ENCODE measurements around the gene GATA3. TPM values are rescaled to one million over a fixed set of nuclear protein-coding genes. Genes with fewer than 3 reads are reported as not detected.

GATA3 gene
- total RNA-seq, 1 donor from 2014 or later = 3.2 TPM

DNA sequence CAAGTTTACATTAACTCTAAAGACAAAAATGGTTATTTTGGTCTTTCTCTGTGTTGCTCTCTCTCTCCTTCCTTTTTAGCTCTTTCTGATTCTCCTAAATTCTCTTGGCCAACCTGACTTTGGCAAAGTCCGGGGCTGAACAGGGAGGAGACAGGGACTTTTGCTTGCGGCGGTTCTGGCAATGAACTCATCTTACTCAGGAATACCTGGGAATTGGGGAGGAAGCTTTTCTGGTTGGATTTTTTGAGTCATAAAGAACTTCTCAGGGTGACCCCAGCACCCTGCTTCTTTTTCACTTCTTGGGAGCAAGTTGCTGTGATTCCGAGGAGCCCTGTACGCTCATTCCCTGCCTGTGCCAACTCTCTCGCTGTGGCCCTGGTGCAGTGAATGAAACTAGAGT is 16.0 kb downstream of the GATA3 start:
- H3K36me3 ChIP-seq = peaks cover 4% of the 10 kb centered on the region
- ATAC-seq (no peak), DNase-seq (no peak)
- no peaks in the 10 kb centered on the region for H3K4me1 ChIP-seq
- no peak overlapping the region for H3K4me3 ChIP-seq
- TF ChIP-seq, protein P1, sequence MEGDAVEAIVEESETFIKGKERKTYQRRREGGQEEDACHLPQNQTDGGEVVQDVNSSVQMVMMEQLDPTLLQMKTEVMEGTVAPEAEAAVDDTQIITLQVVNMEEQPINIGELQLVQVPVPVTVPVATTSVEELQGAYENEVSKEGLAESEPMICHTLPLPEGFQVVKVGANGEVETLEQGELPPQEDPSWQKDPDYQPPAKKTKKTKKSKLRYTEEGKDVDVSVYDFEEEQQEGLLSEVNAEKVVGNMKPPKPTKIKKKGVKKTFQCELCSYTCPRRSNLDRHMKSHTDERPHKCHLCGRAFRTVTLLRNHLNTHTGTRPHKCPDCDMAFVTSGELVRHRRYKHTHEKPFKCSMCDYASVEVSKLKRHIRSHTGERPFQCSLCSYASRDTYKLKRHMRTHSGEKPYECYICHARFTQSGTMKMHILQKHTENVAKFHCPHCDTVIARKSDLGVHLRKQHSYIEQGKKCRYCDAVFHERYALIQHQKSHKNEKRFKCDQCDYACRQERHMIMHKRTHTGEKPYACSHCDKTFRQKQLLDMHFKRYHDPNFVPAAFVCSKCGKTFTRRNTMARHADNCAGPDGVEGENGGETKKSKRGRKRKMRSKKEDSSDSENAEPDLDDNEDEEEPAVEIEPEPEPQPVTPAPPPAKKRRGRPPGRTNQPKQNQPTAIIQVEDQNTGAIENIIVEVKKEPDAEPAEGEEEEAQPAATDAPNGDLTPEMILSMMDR (IDR thresholded peaks at IDR 0.05) = no peak
- intact Hi-C loops (cut with DNase I) = no loop called here
- peaks cover 5% of the 10 kb centered on the region for H3K27me3 ChIP-seq
- no peak overlapping the region for H3K27ac ChIP-seq
- H3K9me3 ChIP-seq = no peaks in the 10 kb centered on the region

DNA sequence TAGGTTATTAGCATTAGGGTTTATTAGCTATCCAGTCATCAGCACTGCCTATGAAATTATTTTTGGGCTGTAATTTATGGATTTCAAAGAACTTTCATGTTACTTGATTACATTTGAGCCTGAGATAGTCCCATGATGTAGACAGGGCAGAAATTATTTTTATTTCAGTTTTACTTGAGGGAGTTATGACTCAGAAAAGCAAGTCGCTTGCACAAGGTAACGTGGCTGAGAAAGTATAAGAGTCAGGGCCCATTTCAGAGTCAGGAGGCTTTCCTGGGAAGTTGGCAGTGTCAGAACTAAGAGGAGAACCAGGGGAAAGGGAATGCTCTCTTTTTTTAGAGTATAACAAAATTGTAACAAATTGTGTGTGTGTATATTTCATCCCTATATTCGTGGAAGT is 16.5 kb downstream of the GATA3 start:
- Histone ChIP-seq H3K4me3 (no peak overlapping the region), H3K36me3 (peaks cover 4% of the 10 kb centered on the region), H3K27ac (no peak overlapping the region), H3K4me1 (no peaks in the 10 kb centered on the region), H3K27me3 (peaks cover 5% of the 10 kb centered on the region), H3K9me3 (no peaks in the 10 kb centered on the region)
- ATAC-seq (no peak), DNase-seq (no peak)
- TF ChIP-seq, protein P1 (IDR thresholded peaks at IDR 0.05) = no peak
- intact Hi-C loops (cut with DNase I) = no loop called here

DNA sequence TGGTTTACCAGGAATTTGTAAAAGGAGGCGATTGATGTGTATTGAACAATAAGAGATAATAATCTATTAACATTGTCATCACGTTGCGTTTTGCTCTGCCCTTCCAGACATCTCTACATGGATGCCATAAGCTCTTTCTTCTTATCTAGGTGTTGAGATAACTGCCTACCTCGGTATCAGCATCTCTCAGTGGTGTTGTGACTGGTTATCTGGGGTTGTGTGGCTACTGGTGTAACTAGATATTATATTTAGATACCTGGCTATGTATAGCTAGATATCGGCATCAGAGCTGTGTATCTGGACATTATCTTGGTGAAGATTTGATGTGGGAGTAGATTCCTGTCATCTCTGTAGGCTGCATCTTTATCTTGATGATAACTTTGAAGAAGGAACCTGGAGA is 17.2 kb downstream of the GATA3 start:
- TF ChIP-seq, protein P1 (IDR thresholded peaks at IDR 0.05) = no peak
- intact Hi-C loops (cut with DNase I) = no loop called here
- Histone ChIP-seq H3K27me3 (peaks cover 3% of the 10 kb centered on the region), H3K4me3 (no peak overlapping the region), H3K36me3 (peaks cover 4% of the 10 kb centered on the region), H3K9me3 (no peaks in the 10 kb centered on the region), H3K27ac (no peak overlapping the region), H3K4me1 (no peaks in the 10 kb centered on the region)
- ATAC-seq (no peak), DNase-seq (no peak)

DNA sequence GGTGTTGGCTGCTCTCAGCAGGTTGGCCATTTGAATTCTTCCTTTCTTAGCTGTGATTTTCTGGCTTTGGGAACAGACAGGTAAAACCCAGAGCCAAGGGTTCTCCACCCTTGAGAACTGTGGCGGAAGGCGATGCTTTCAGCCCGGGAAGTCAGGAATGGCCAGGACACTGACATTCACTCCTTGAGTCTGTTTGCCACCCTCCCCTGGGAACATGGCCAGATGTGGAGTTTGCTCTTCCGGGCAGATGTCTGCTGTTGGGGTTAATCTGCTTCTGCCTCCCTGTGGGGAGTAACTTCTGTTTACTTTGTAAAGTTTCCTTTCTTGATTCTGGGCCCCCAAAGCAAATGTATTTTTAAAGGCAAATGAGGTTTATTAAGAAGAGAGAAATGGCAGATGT is 17.7 kb downstream of the GATA3 start:
- Histone ChIP-seq H3K9me3 (no peaks in the 10 kb centered on the region), H3K4me3 (no peak overlapping the region), H3K27ac (no peak overlapping the region), H3K27me3 (no peaks in the 10 kb centered on the region), H3K36me3 (peaks cover 4% of the 10 kb centered on the region), H3K4me1 (no peaks in the 10 kb centered on the region)
- DNase-seq (no peak), ATAC-seq (no peak)
- intact Hi-C loops (cut with DNase I) = no loop called here
- TF ChIP-seq, protein P1 (IDR thresholded peaks at IDR 0.05) = no peak

DNA sequence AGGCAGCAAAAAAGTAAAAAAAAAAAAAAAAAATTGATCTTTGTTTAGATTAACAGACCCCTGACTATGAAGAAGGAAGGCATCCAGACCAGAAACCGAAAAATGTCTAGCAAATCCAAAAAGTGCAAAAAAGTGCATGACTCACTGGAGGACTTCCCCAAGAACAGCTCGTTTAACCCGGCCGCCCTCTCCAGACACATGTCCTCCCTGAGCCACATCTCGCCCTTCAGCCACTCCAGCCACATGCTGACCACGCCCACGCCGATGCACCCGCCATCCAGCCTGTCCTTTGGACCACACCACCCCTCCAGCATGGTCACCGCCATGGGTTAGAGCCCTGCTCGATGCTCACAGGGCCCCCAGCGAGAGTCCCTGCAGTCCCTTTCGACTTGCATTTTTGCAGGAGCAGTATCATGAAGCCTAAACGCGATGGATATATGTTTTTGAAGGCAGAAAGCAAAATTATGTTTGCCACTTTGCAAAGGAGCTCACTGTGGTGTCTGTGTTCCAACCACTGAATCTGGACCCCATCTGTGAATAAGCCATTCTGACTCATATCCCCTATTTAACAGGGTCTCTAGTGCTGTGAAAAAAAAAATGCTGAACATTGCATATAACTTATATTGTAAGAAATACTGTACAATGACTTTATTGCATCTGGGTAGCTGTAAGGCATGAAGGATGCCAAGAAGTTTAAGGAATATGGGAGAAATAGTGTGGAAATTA is 19.4 kb downstream of the GATA3 start:
- Histone ChIP-seq H3K4me1 (no peaks in the 10 kb centered on the region), H3K36me3 (peaks cover 4% of the 10 kb centered on the region), H3K9me3 (no peaks in the 10 kb centered on the region), H3K4me3 (no peak overlapping the region), H3K27ac (no peak overlapping the region), H3K27me3 (no peaks in the 10 kb centered on the region)
- no peak for ATAC-seq
- TF ChIP-seq, protein P1 (IDR thresholded peaks at IDR 0.05) = no peak
- intact Hi-C loops (cut with DNase I) = no loop called here
- DNase-seq = no peak

DNA sequence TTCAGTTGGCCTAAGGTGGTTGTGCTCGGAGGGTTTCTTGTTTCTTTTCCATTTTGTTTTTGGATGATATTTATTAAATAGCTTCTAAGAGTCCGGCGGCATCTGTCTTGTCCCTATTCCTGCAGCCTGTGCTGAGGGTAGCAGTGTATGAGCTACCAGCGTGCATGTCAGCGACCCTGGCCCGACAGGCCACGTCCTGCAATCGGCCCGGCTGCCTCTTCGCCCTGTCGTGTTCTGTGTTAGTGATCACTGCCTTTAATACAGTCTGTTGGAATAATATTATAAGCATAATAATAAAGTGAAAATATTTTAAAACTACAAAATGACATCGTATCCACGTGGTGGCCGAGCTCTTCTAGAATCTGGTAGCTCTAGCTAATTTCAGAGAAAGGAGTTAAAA is 20.4 kb downstream of the GATA3 start:
- DNase-seq = no peak
- TF ChIP-seq, protein P1 (IDR thresholded peaks at IDR 0.05) = no peak
- no peak for ATAC-seq
- H3K4me1 ChIP-seq = no peaks in the 10 kb centered on the region
- no peaks in the 10 kb centered on the region for H3K9me3 ChIP-seq
- H3K27me3 ChIP-seq = no peaks in the 10 kb centered on the region
- no peak overlapping the region for H3K4me3 ChIP-seq
- intact Hi-C loops (cut with DNase I) = no loop called here
- no peak overlapping the region for H3K27ac ChIP-seq
- H3K36me3 ChIP-seq = no peaks in the 10 kb centered on the region
